HG02798 (cell line): Measurements from ENCODE around the gene MYH6.

ENCODE experiments used
- ATAC-seq: cut with Tn5 transposase; IDR thresholded peaks from one replicate; pipeline ENCODE4 v1.9.1; 2021; ENCODE audit warnings: mild to moderate bottlenecking; ENCODE audit not compliant: unreplicated experiment, poor library complexity

Gene MYH6

DNA sequence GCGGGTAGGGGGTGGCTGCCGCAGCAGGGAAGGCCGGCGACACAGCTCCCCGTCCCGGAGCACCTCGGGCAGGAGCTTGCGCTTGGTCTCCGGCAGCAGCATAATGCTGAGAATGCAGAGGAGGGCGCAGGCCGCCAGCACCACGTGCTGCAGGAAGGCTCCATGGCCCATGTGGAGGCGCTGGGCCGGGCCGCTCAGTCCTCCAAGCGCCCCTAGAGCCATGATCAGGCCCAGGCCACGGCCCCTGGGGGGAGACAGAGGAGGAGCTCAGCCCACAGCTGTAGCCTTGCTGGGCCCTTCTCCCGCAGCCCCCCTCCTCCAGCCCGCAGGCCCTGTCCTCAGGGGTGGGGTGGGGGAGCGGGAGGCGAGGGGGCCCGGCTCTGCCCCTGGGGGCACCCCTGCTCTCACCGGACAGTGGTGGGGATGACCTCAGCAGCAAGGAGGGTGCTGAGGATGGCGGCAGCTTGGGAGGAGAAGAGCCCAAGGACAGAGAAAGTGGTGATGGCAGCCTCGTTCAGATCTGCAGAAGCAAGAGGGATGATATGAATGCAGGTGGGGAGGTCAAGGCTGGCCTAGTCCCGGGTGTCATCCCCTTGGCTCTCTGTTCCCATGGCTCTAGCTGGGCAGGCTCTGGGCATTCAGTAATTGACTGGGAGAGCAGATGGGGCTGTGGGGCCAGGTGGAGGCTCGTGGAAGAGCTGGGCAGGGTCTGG, 61.2 kb downstream of the MYH6 start:
- no peak for ATAC-seq

DNA sequence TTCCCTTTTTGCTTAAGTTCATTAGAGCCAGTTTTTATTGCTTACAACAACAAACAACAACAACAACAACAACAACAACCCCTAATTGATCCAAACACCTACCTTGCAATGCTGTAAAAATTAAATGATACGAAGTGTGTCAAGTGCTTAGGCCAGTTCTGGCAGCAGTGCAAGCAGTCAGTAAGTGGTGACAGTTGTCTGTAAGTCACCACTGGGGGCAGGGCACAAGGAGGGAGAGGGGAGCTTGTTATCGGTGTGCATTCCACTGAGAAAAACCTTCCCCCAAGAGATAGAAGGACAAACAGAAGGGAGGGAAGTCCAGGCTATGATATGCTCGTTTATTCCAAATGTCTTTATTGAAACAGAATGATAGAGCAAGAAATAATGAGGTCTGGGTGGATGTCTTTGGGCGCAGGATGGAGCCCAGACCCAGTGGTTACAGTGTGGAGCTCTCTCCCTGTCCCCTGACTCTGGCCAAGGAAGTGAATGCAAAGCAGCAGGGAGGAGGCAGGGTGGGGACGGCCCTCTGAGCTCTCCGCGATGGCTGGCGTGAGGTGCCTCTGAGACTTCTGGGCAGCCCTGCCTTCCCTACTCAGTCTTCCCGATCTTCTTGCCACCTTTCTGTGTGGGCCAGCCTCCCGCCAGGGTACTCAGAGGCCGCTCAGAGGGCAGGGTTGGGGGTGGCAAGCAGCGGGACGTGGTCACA, 61.9 kb downstream of the MYH6 start:
- ATAC-seq: no peak

DNA sequence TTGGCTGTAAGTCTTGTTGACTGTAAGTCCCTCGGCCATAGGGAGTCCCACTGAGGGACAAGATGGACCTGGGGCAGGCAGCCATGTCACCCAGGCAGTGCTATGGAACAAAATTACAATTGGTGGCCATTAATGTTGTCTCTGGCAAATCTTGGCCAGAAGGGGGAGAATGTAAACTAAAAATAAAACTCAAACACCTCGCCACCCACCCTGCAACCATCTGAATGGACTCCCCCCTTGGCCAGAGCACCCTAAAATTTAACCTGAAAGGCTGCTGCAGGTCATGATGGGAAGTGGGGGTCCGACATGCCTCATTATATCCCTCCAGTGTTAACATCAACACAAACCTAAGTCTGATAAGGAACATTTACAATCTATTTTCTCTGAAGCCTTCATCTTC, 63.6 kb downstream of the MYH6 start:
- ATAC-seq: no peak

DNA sequence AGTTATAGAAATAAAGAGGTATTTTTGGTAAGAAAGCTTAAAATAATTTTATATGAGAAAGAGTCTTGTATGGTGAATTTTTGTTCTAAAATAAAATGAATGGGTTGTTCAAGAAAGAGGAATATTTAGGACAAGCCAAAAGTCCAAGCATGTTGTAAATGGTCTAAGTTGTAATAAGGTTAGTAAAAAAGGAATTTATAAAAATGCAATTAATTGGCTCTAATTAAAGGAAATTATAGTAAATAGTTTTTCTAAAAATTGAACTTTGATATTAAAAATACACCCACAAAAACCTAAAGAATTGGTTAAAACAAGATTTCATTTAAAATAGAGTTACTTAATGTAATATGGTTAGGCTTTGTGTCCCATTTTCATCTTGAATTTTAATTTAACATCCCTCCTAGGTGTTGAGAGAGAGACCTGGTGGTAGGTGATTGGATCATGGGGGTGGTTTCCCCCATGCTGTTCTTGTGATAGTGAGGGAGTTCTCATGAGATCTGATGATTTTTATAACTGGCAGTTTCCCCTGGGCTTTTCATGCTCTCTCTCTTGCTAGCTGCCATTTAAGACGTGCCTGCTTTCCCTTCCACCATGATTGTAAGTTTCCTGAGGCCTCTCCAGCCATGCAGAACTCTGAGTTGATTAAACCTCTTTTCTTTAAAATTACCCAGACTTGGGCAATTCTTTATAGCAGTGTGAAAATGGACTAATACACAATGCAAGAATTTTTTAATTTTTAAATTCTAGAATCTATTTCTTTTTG, 68.4 kb downstream of the MYH6 start:
- no peak for ATAC-seq

DNA sequence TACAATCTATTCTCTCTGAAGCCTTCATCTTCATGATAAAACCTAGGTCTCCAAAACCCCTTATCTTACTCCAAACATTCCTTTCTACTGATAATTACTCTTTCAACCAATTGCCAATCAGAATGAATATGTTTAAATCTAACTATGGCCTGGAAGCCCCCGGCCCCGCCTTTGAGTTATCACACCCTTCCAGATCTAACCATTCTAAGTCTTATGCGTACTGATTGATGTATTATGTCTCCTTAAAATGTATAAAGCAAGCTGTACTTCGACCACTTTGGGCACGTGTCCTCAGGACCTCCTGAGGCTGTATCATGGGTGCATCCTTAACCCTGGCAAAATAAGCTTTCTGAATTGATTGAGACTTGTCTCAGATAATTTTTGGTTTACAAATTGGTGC, 72.5 kb downstream of the MYH6 start:
- ATAC-seq: no peak
